Kidney glomerular epithelial cell (primary cell): ENCODE measurements around the gene GSDME.
"Not testable (repeated sequence)": the region's sequence is repeated elsewhere in the genome, so short reads cannot be mapped to it uniquely, and the experiment has no call there.

Experiments used
- DNase-seq: peaks from one replicate; lab custom pipeline; 2025; lab: John Stamatoyannopoulos, UW

The GSDME gene

DNA sequence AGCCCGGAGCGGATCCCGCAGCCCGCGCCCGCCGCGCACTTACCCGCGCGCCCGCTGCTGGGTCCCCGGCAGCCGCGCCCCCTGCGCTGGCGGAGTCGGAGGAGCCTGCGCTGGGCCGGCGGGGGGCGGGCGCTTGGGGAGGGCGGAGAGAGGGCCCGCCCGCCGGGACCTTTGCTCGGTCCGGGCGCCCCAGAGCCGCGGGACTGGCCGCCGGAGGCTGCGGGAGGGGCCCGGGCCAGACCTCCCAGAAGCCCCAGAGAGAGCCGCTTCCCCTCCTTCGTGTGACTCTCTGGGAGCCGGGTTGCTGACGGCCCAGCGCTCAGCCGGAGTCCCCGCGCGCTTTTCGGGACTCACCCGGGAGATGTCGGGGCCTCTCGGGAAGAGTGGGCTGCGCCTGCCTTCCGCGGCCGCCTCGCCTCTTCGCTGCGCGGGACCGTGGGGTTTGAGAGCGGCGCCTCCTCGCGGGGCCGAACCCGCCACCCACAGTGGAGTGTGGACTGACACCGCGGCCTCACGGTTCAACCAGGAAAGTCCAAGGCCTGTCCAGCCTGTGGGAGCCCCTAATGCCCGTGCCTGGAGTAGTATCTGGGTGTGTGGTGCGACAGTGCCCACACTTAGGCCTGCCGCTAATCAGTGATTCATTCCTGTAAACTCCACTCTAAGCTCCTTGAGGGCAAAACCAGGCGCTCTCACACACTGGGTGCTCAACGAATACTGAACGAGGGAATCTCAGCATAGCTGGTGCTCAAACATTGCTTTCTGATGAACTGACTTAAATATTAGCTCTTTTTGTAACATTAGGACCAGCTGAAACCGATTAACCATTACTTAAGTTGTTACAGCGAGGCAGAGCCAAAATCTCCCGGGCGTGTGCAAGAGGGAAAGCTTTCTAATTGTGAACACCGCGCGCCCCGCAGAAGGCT lies at the start of gene GSDME:
Gene GSDME (minus strand): TSS at position 112 of the 923 bp plus-strand sequence. CDS start 7,690 bp downstream, outside the sequence.
- DNase-seq, result peak; percentile 66

DNA sequence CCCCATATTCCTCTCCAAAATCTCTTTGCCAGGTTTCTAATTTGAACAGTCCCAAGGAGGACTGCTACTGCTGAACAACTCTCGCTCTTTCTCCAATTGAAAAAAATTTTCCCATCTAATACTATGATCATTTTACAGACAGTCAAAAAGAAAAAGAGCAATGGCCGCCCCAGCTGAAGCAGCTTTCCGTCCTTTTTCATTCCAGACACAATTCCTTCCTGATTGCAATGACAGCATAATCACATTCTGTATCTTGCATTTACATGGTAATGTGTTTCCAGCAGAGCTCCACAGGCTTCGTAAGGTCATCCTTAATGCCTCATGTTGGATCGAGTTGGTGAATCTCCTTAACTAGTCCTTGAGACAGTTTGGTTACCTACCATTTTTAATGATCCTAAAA lies 45.0 kb upstream of the GSDME start:
- DNase-seq, result no peak

DNA sequence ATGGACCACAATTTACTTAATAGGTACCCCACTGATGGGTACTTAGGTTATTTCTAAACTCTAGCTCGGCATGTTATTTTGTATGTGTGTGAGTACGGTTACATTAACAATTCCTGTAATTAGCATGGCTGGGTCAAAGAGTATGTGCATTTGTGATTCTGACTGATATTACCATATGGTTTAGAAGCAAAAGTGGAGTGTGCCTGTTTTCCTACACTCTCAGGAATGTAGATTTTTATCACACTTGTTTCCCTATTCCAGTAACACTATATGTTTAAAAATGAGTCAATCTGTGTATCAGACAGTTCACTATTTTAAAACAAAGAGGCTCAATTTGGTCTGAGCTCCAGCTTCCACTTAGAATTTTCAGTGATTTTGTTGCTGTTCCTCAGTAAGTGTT lies 44.6 kb upstream of the GSDME start:
- DNase-seq, result no peak

DNA sequence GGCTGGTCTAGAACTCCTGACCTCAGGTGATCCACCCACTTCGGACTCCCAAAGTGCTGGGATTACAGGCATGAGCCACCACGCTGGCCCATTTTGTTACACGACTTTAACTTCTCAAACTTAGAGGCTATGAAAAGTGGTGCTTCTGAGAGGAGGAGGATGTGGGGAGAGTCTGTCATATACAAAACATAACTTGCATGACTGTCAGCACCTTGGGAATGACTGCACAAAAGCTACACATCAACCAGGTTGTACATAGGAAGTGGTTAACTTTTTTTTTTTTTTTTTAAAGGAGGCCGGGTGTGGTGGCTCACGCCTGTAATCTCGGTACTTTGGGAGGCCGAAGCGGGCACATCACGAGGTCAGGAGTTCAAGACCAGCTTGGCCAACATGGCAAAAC lies 43.4 kb upstream of the GSDME start:
- no peak for DNase-seq

DNA sequence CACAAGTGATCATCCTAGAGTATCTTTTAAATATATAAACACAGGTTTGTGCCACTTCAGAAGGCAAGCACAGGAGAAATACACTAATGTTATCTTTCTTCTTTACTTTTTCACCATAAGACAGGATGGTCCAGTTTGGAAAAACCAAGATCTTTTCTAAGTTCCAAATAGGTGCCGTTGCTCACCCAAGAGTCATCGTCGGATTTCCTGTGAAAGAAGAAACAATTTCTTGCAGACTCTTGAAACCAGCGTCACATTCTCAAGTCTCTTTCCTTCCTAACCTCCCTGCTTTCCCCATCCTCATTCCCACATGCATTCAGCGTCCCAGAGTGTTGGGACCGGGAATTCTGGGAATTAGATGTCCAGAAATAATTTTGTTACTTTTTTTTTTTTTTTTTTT lies 42.8 kb upstream of the GSDME start:
- no peak for DNase-seq

DNA sequence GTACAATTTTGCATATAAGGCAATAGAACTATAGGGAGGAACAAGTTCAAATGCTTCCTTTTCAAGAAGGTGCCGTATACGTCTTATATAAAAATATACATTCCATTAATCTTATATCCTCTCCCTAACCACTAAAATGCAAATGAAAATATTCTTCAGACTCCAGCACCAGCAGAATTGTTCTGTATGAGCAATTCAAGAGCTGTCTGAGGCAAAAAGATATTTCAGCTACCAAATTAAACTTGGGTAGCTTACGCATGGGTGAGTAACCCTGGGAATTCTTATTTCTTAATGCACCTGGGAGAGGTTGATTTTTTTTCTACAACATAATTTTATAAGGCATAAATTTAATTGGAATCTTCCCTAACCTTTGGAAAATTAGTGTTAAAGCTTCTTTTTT lies 42.2 kb upstream of the GSDME start:
- no peak for DNase-seq

DNA sequence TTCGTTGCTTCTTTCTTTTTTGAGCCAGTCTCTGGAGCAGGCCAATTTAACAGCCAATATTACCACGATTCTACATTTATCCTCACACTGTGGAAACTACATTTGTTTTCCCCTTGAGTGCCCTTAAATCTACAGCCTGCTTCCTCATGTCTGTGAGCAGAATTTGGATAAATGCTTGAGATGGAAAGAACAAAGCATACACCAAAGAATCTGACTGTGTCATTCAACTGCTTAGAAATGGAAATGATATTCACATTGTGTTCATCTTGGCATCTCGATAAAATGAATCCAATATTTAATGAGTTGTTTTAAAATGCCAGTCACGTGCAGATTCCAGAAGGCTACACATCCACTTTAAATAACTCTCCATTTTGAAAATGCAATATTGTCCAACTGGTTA lies 41.0 kb upstream of the GSDME start:
- no peak for DNase-seq

DNA sequence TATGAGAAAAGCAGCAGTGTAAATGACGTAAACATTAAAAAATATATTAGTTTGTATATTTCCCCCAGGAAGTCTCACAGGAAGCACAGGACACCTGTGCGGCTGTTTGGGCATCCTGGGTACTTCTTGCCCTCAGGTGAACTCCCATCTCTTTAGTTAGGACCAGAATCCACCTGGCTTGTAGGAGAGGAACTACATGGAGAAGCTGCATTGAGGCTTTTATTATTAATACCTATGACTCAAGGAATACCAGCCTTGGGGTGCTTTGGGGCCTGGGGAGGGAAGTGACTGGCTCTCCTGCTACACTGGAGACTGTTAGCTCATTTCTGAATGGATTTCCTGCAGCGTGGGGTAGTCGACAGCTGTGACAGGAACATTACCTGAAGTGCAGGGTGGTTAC lies 40.0 kb upstream of the GSDME start:
- DNase-seq, result no peak

DNA sequence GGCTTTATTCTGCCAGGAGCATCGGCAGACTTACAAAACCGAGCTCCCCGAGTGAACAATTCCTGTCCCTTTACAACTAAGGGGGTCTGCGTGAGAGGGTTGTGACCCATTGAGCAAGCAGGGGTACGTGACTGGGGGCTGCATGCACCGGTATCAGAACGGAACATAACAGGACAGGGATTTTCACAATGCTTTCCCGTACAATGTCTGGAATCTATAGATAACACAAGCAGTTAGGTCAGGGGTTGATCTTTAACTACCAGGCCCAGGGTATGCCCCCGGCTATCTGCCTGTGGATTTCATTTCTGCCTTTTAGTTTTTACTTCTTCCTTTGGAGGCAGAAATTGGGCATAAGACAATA lies 38.1 kb upstream of the GSDME start:
- no peak for DNase-seq

DNA sequence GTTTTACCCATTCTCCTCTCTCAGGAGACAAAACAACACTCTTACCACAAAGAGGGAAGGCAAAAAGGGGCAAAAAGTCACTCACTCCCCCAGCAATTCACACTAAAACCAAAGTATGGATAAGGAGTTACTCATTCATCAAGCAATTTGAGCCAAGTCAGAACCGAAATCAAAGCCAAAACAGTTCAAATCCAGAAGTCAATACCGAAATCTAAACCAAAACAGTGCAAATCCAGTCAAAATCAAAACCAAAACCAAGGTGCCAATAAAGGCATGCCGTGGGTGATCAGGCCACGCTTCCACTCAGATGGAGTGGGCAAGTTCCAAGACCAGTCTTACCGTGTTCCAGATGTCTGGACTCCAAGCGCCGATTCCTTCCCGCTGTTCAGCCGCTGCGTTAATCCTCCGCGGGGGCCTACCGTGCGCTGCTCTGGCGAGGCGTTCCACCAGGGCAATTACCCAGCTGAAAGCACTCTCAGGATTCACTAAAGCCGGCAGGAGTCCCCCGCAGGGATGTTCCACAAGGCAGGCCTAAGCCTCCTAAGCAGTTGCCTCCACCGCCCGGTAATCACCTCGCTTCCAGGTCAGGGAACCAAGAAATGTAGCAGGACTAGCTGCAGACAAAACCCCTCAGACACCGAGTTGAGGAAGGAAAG lies 37.6 kb upstream of the GSDME start:
- DNase-seq, result not testable (repeated sequence)

DNA sequence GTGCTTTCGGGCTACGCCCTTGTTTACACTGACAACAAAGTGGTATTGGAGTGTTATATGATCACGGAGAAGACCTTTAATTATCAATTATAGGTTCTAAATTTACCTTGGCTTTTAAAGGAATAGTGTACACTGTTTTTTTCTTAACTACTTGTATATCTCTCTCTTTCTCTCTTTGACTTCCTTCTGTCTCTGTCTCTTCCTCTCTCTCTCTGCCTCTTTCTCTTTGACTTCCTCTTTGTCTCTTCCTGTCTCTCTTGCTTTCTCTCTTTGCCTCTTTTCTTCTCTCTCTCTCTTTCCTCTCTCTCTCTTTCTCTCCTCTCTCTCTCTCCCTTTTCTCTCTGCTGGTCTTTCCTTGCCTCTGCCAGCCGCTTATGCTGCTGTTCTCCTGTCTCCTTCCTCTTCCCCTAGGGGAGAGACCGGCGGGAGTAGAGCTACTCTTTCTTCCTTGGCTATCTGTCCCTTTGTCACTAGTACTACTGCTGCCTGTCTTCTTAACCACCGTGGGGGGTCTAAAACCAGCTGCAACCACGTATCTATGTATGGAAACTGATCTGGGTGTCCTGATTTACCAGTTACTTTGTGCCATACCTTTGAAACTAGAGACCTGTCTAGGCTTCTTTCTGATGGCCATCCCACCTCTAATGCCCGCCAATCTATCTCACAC lies 36.9 kb upstream of the GSDME start:
- DNase-seq, result no peak

DNA sequence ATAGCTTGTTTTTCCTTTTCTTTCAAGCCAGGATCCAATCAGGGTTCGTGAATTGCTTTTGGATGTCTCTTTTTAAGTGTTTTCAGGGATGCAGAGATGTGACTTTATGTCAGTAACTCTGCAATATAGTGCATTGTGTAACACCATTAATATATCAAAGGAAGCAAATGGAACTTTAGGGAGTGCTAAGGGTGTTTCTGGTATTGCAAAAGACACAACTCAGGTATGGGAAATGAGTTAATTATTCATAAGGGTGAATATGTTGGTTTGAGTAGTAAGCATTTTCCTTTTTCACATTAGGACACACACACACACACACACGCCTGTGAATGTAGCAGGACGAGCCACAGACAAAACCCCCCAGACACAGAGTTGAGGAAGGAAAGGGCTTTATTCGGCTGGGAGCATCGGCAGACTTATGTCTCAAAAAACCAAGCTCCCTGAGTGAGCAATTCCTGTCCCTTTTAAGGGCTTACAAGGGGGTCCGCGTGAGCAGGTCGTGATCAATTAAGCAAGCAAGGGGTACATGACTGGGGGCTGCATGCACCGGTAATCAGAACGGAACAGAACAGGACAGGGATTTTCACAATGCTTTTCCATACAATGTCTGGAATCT lies 31.8 kb upstream of the GSDME start:
- DNase-seq, result peak; percentile 4

DNA sequence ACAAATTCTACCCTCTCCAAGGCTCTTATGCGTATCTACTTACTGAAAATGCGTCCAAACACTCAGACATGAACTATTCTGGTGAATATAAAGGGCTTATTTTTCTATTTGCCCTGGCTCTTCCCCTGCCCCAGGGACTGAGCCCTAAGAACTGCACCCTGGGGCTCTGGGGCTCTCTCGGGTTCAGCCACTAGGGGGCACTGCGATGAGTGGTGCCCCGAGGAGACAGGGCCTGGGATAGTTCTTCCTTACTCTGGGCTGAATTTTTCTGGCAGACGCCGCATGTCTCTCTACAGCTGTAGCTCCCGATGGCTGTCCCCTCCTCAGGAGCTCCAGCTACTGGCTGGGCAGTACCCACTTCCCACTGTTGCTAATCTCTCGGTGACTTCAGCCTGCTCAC lies 30.8 kb upstream of the GSDME start:
- no peak for DNase-seq

DNA sequence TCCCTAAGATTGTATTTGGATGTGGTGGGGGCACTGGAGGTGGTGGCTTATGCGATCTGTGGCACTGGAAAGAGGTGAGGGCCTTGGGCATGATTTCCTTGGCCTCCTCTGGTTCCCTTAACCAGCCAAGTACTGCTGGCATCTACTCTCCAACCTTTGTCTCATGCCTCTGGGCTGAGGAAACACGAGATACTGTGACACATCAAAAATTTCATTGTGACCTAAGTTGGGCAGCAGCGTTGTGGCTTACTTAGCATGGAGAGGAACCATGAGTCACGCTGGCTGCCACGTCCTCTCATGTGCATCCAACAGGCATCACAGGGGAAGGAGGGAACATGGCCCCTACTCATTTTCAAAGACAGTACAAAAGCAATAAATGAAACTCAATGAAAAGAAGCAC lies 29.7 kb upstream of the GSDME start:
- peak; percentile 77 for DNase-seq

DNA sequence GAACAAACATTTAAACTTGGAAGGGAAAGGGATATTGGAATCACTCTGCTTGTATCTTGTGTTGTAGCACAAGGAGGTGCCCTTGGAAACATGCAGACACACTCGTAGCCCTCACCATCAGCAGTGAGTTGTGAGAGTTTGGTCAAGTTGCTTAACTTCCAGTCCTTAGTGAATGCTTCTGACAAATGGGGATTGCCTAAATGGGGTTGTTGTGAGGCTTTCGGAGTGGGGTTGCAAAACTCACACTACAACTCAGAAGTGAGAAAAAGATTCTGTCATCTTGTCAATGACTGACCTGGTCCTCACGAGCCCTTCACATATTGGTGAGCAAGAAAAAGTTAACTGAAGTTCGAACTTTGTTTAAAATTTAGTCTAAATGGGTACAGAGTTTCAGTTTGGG lies 29.0 kb upstream of the GSDME start:
- no peak for DNase-seq

DNA sequence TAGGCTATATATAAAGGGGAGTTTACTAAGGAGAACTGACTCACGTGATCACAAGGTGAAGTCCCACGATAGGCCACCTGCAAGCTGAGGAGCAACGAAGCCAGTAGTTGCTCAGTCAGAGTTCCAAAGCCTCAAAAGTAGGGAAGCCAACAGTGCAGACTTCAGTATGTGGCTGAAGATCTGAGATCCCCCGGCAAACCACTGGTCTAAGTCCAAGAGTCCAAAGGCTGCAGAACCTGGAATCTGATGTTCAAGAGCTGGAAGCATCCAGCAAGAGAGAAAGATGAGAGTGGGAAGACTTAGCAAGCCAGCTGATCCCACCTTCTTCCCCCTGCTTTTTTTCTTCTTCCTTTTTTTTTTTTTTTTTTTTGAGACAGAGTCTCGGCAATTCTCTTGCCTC lies 27.0 kb upstream of the GSDME start:
- no peak for DNase-seq

DNA sequence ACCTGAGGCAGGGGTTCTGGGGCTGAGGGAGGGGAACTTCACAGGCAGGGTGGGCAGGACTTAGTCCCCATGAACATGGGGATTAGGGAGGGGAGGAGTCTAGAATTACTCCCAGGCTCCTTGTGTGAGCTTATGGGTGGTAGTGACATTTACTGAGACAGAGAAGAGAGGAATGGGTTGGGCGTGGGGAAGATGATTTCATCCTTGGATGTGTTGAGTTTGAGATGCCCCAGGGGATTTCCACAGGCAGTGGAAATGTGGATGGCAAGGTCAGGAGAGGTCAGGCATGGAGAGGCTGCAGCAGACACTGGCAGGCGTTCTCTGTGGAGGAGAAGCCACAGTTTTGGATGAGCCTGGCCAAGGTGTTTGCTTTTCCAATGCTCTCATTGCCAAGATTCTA lies 26.4 kb upstream of the GSDME start:
- DNase-seq, result peak; percentile 34

DNA sequence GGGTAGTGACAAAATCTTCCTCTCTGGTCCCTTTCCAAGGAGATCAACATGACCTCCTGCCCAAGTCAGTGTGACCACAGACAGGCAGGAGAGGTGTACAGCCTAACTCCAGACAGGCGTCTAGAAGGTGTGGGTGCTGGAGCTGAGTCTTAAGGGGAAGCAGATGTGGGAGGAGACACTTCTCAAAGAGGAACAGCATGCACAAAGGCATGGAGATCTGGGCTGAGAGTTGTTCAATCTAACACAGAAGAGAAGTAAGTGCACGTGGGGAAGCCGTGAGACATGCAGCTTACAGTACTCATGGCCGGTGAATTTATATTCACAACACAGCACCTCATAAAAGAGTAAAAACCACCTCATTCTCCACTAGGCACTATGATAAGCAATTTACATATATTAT lies 23.8 kb upstream of the GSDME start:
- no peak for DNase-seq

DNA sequence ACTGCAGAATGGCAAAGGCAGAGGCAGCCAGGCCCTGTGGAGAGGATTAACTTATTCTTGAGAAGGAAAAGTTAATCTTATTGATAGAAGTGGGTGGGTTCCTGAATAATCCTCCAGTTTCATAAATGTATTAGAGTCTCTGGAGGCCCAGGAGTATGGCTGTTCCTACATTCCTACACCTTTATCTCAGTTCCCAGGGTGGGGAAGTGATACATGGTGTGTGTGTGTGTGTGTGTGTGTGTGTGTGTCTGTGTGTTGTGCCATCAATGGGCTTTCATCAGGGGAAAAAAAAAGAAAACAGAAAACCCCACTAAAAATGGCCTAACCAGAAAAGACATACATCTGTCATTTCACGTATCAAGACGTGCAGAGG lies 22.0 kb upstream of the GSDME start:
- no peak for DNase-seq

DNA sequence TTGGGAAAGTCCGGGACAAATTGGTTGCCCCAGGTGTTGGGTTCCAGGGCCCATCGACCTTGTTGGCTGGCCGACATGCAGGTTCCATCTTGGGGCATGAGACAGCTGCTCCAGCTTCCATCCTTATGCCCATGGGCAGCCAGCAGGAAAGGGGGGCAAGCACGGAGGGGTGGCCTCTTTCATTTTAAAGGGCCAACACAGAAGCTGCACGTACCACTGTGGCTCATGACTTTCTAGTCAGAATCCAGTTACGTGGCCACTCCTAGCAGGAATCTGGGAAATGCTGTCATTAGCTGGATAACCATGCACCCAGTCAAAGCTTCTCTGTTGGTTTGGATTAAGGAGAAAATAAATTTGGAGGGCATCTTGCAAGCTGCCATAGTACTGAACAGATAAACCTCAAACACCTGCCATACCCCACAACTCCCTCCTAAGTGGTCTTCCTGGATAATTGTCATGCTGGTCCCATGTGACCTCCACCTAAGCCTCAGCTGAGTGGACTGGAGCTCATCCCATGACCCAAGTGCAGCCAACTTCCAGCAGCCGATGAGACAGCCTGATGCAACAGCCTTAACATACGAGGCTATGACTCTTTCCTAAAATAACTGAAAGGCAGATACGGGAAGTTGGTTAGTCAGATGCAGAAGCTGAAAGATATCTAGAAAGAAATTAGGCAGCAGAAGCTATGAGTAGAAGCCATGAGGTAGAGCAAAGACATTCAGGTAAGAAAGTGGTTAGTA lies 21.4 kb upstream of the GSDME start:
- no peak for DNase-seq

DNA sequence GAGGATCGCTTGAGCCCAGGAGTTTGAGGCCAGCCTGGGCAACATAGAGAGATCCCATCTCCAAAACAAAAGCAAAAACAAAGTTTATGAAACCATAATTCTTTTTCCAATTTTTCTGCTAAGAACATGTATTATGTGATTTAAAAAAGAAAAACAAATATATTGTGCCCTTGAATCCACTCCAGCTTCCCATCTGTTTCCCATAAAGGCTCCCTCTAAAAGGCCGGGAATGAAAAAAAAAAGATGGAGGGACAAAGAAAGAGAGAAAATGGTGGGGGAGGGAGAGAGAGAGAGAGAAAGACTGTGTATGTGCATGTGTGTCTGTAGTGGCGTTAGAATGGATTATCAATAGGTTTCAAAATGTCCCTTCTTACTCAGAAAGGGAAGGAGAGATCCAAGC lies 20.5 kb upstream of the GSDME start:
- DNase-seq, result no peak

DNA sequence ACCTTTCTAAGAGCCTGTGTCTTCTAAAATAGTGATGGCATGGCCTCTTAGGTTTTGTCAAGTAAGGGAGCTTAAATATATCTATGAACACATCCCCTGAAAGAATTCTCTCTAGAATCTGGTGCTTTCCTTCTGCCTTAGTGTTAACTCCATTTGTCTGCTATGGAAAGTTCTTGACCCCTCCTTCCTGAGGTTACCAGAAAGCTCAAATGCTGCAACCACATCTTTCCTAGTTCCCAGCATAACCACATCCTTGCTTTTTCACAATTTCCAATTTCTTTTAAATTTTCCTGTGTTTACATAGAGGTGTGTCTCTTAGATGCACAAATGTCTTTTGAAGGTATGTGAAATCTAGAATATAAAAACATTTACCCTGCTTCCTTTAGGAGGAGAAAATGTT lies 16.4 kb upstream of the GSDME start:
- DNase-seq, result no peak
